Activated B cell treated with CpG ODN at 0.5 μM for 24 hours (primary cell): ENCODE measurements around the gene ATP1B1. TPM values are rescaled to one million over a fixed set of nuclear protein-coding genes. Genes with fewer than 3 reads are reported as not detected.
A peak's percentile ranks its signal among the peaks of the same experiment; 100 is the strongest.

ENCODE experiments used
- ATAC-seq: fragments of 200-7000 bp; cut with Tn5 transposase; one replicate; pipeline ENCODE4 v1.10.0; 2021; ENCODE audit warnings: low read depth, mild to moderate bottlenecking, moderate library complexity
- CTCF ChIA-PET: fragments of 350-600 bp; sonication (Branson Sonifier 250); formaldehyde crosslinking; loops from one replicate; lab custom pipeline; 2021; ENCODE audit warnings: antibody characterized with exemption; lab: Charles Lee
- POLR2A ChIA-PET: fragments of 350-600 bp; sonication (Branson Sonifier 250); formaldehyde crosslinking; loops from one replicate; lab custom pipeline; 2021; ENCODE audit warnings: antibody characterized with exemption; lab: Charles Lee
- DNase-seq: peaks from one replicate; pipeline ENCODE4 v3.0.0; 2022
- H3K27ac Mint-ChIP-seq: one replicate; pipeline ENCODE4 v1.8.0; 2020; ENCODE audit warnings: mixed read lengths
- H3K27me3 Mint-ChIP-seq: one replicate; pipeline ENCODE4 v1.8.0; 2021; ENCODE audit warnings: mixed read lengths
- H3K36me3 Mint-ChIP-seq: one replicate; pipeline ENCODE4 v1.8.0; 2021; ENCODE audit warnings: low read depth, mixed read lengths
- H3K4me1 Mint-ChIP-seq: one replicate; pipeline ENCODE4 v1.8.0; 2021; ENCODE audit warnings: mixed read lengths
- H3K4me3 Mint-ChIP-seq: one replicate; pipeline ENCODE4 v1.8.0; 2020; ENCODE audit warnings: mild to moderate bottlenecking, mixed read lengths
- H3K9me3 Mint-ChIP-seq: one replicate; pipeline ENCODE4 v1.8.0; 2020; ENCODE audit warnings: mixed read lengths
- intact Hi-C: fragments of 100-400 bp; cut with micrococcal nuclease; formaldehyde crosslinking; loops from one replicate; pipeline ENCODE4 v1.15.1; 2024
- total RNA-seq: library from RNA; stranded (reverse); gene quantifications from 2 replicates; pipeline ENCODE4 v1.2.3, GENCODE V29; 2022
- TF ChIP-seq, protein P1 (sequence below): fragments of 200-600 bp; IDR thresholded peaks from one replicate; pipeline ENCODE4 v1.8.0; 2022; ENCODE audit warnings: antibody characterized with exemption, mild to moderate bottlenecking

The ATP1B1 gene
- total RNA-seq, 1 donor from 2014 or later, result 1.6 TPM

DNA sequence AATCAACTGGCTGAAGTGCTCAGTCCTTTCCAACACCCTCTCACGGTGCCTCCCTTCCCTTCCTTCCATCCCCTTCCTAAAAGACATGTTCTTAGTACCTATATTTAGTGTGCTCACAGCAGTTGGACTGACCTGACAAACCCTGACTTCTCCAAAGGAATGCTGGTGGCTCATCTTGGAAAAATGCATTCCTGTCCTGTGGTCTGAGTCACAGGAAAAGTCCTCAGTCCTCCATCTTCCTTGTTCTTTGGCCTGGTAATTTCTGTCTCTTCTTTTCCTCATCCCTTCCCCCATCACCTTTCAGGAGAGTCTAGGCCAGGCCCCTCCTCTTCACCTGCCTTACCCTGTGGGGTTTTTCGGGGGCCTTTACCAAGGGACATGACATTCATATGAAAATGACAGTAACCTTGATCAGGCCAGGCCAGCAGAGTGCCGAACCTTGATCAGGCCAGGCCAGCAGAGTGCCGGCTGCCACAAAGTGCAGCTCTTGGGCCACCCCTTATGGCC, 7.2 kb downstream of the ATP1B1 start:
- TF ChIP-seq, protein P1, sequence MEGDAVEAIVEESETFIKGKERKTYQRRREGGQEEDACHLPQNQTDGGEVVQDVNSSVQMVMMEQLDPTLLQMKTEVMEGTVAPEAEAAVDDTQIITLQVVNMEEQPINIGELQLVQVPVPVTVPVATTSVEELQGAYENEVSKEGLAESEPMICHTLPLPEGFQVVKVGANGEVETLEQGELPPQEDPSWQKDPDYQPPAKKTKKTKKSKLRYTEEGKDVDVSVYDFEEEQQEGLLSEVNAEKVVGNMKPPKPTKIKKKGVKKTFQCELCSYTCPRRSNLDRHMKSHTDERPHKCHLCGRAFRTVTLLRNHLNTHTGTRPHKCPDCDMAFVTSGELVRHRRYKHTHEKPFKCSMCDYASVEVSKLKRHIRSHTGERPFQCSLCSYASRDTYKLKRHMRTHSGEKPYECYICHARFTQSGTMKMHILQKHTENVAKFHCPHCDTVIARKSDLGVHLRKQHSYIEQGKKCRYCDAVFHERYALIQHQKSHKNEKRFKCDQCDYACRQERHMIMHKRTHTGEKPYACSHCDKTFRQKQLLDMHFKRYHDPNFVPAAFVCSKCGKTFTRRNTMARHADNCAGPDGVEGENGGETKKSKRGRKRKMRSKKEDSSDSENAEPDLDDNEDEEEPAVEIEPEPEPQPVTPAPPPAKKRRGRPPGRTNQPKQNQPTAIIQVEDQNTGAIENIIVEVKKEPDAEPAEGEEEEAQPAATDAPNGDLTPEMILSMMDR, result no peak
- CTCF ChIA-PET, result no interaction called here
- intact Hi-C loops, result no loop called here

GRCh38 chr1:169115891-169116585, 9.5 kb downstream of the ATP1B1 start:
- Mint-ChIP-seq H3K27ac (peak overlapping the region; percentile 6), H3K4me1 (peaks cover 7% of the 10 kb centered on the region), H3K27me3 (peaks cover 8% of the 10 kb centered on the region), H3K4me3 (peak overlapping the region; percentile 11), H3K9me3 (no peaks in the 10 kb centered on the region), H3K36me3 (no peaks in the 10 kb centered on the region)
- ChIA-PET POLR2A (interaction anchor here (0.5 kb wide), 1 partner anchor 1896 kb away, joined by 3 read pairs; the partner anchor contains the start of gene POU2F1), CTCF (no interaction called here)
- intact Hi-C loops, result no loop called here
- TF ChIP-seq, protein P1, result no peak
- ATAC-seq, result peak; percentile 74
- no peak for DNase-seq

More for the DNA sequence above, 7.2 kb downstream of the ATP1B1 start:
- DNase-seq (no peak), ATAC-seq (no peak)
- POLR2A ChIA-PET, result no interaction called here
- peaks cover 20% of the 10 kb centered on the region for H3K27me3 Mint-ChIP-seq
- H3K4me1 Mint-ChIP-seq, result peaks cover 7% of the 10 kb centered on the region
- H3K27ac Mint-ChIP-seq, result no peak overlapping the region
- H3K4me3 Mint-ChIP-seq, result no peak overlapping the region
- no peaks in the 10 kb centered on the region for H3K36me3 Mint-ChIP-seq
- no peaks in the 10 kb centered on the region for H3K9me3 Mint-ChIP-seq

DNA sequence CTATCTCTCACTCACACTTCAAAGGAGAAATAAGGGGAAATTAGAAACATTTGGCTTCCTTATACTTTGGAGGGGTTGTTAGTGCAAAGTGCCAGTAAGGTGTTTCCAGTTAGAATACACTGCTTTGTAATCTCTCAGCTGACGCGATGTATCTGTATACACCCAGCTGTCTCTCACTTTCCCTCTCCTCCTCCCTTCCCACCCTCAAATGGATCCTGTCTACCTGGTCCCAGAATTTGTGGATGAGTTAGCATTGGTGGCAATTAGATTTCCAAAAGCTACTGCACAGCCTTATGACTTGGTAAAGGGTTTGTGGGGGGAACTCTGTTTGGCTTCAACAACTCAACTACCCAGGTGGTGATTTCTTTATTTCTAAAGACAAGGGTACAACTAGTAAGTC, 10.5 kb downstream of the ATP1B1 start:
- no peaks in the 10 kb centered on the region for H3K36me3 Mint-ChIP-seq
- DNase-seq, result no peak
- H3K9me3 Mint-ChIP-seq, result no peaks in the 10 kb centered on the region
- peaks cover 6% of the 10 kb centered on the region for H3K27me3 Mint-ChIP-seq
- POLR2A ChIA-PET, result interaction anchor here (0.6 kb wide), 1 partner anchor 11 kb away, joined by 3 read pairs; no protein-coding TSS in a partner anchor
- TF ChIP-seq, protein P1, result no peak
- CTCF ChIA-PET, result no interaction called here
- peaks cover 7% of the 10 kb centered on the region for H3K4me1 Mint-ChIP-seq
- H3K27ac Mint-ChIP-seq, result no peak overlapping the region
- no peak overlapping the region for H3K4me3 Mint-ChIP-seq
- intact Hi-C loops, result no loop called here
- ATAC-seq, result no peak

DNA sequence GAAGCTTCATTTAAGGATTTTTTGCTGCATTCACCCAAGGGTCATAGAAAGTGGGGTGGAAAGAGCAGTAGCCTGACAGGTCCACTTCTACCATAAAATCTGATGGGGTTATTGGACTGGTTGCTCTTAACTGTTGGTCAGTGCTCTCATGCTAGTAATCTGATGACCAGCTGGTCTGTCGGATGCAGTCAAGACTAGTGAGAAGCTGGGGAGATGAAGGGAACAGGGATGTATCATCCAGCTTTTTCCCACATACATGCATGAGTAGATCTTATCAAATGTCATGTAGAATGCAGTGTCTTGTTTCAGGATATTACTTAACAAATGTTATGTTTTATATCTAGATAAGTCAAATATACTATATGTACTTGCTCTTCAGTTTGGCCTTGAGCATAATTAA, 11.1 kb downstream of the ATP1B1 start:
- intact Hi-C loops, result no loop called here
- TF ChIP-seq, protein P1, result no peak
- CTCF ChIA-PET, result no interaction called here
- Mint-ChIP-seq H3K4me1 (peaks cover 7% of the 10 kb centered on the region), H3K36me3 (no peaks in the 10 kb centered on the region), H3K4me3 (no peak overlapping the region), H3K27me3 (peaks cover 3% of the 10 kb centered on the region), H3K9me3 (no peaks in the 10 kb centered on the region), H3K27ac (no peak overlapping the region)
- no peak for DNase-seq
- no peak for ATAC-seq
- POLR2A ChIA-PET, result no interaction called here

- ChIA-PET CTCF (no interaction called here), POLR2A (no interaction called here)
- Mint-ChIP-seq H3K9me3 (no peaks in the 10 kb centered on the region), H3K36me3 (no peaks in the 10 kb centered on the region), H3K4me1 (peaks cover 9% of the 10 kb centered on the region), H3K27me3 (peaks cover 2% of the 10 kb centered on the region), H3K27ac (no peak overlapping the region), H3K4me3 (no peak overlapping the region)
- TF ChIP-seq, protein P1, result no peak
- intact Hi-C loops, result no loop called here
- ATAC-seq, result no peak
- DNase-seq, result no peak
Observed at GRCh38 chr1:169118227-169118626, 11.7 kb downstream of the ATP1B1 start.
